Osteoblast (primary cell): ENCODE results near the gene SEC14L3. TPM values are rescaled to one million over a fixed set of nuclear protein-coding genes. Genes with fewer than 3 reads are reported as not detected.

Source experiments
- DNase-seq: peaks from one replicate; pipeline ENCODE4 v3.0.0; 2011; ENCODE audit warnings: low spot score, mixed read lengths; ENCODE audit not compliant: insufficient read length; ENCODE audit errors: missing footprints
- H2AFZ ChIP-seq: 2 replicates; pipeline ENCODE4 v1.6.0; 2011; ENCODE audit warnings: mild to moderate bottlenecking, low read length
- H3K27ac ChIP-seq: 2 replicates; pipeline ENCODE4 v1.5.1; 2011; ENCODE audit warnings: mild to moderate bottlenecking, low read depth, low read length, moderate library complexity
- H3K27me3 ChIP-seq: 2 replicates; pipeline ENCODE4 v1.6.0; 2012; ENCODE audit warnings: mild to moderate bottlenecking, control low read depth, inconsistent platforms, low read length, moderate library complexity; ENCODE audit not compliant: insufficient read depth
- H3K36me3 ChIP-seq: 2 replicates; pipeline ENCODE4 v1.5.1; 2011; ENCODE audit warnings: mild to moderate bottlenecking, low read length, control low read depth, moderate library complexity; ENCODE audit not compliant: insufficient read depth
- H3K4me1 ChIP-seq: 2 replicates; pipeline ENCODE4 v1.5.1; 2011; ENCODE audit warnings: mild to moderate bottlenecking, low read length, control low read depth, moderate library complexity; ENCODE audit not compliant: insufficient read depth
- H3K4me2 ChIP-seq: 2 replicates; pipeline ENCODE4 v1.6.0; 2011; ENCODE audit warnings: mild to moderate bottlenecking, low read length; ENCODE audit not compliant: insufficient read depth
- H3K4me3 ChIP-seq: fragments of 200-600 bp; sonication (generic); 3 replicates; pipeline ENCODE4 v1.5.1; 2012; ENCODE audit warnings: mild to moderate bottlenecking, low read length, inconsistent platforms; ENCODE audit not compliant: insufficient read depth
- H3K79me2 ChIP-seq: 2 replicates; pipeline ENCODE4 v1.6.0; 2012; ENCODE audit warnings: mild to moderate bottlenecking, low read length, control low read depth, inconsistent platforms; ENCODE audit not compliant: insufficient read depth
- H3K9me3 ChIP-seq: 2 replicates; pipeline ENCODE4 v1.5.1; 2011; ENCODE audit warnings: low read depth, low read length, control low read depth
- H4K20me1 ChIP-seq: 2 replicates; pipeline ENCODE4 v1.6.0; 2012; ENCODE audit warnings: mild to moderate bottlenecking, low read length, control low read depth; ENCODE audit not compliant: insufficient read depth
- total RNA-seq: library from RNA; depleted of rRNA; stranded (reverse); fragments of >200 nt; gene quantifications from 2 replicates; pipeline ENCODE4 v1.2.3, GENCODE V29; 2012
- TF ChIP-seq, protein P1 (sequence below): IDR thresholded peaks from 2 replicates; pipeline ENCODE4 v1.5.1; 2011; ENCODE audit warnings: mild to moderate bottlenecking, low read depth, low read length, moderate library complexity; ENCODE audit errors: extremely low read depth

The SEC14L3 gene
- total RNA-seq, 1 donor: not detected

DNA sequence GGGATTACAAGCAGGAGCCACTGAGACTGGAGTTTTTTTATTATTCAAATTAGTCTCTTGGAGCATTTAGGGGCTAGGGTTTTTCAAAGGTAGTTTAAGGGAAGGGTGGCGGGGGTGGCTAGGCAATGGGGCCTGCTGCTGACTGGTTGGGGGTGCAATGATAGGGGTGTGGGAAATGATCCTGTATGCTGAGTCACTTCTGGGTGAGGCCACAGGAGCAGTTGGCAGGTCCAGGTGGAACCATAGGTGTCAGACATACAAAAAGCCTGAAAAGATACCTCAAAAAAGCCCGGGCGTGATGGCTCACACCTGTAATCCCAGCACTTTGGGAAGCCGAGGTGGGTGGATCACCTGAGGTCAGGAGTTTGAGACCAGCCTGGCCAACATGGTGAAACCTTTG, 32.6 kb downstream of the SEC14L3 start:
- Histone ChIP-seq H3K27ac (no peak overlapping the region), H3K9me3 (no peaks in the 10 kb centered on the region), H2AFZ (no peak overlapping the region), H4K20me1 (no peaks in the 10 kb centered on the region), H3K36me3 (no peaks in the 10 kb centered on the region), H3K79me2 (no peaks in the 10 kb centered on the region), H3K4me3 (no peak overlapping the region), H3K27me3 (peaks cover 10% of the 10 kb centered on the region), H3K4me1 (peaks cover 14% of the 10 kb centered on the region), H3K4me2 (no peak overlapping the region)
- TF ChIP-seq, protein P1, sequence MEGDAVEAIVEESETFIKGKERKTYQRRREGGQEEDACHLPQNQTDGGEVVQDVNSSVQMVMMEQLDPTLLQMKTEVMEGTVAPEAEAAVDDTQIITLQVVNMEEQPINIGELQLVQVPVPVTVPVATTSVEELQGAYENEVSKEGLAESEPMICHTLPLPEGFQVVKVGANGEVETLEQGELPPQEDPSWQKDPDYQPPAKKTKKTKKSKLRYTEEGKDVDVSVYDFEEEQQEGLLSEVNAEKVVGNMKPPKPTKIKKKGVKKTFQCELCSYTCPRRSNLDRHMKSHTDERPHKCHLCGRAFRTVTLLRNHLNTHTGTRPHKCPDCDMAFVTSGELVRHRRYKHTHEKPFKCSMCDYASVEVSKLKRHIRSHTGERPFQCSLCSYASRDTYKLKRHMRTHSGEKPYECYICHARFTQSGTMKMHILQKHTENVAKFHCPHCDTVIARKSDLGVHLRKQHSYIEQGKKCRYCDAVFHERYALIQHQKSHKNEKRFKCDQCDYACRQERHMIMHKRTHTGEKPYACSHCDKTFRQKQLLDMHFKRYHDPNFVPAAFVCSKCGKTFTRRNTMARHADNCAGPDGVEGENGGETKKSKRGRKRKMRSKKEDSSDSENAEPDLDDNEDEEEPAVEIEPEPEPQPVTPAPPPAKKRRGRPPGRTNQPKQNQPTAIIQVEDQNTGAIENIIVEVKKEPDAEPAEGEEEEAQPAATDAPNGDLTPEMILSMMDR: no peak
- no peak for DNase-seq

DNA sequence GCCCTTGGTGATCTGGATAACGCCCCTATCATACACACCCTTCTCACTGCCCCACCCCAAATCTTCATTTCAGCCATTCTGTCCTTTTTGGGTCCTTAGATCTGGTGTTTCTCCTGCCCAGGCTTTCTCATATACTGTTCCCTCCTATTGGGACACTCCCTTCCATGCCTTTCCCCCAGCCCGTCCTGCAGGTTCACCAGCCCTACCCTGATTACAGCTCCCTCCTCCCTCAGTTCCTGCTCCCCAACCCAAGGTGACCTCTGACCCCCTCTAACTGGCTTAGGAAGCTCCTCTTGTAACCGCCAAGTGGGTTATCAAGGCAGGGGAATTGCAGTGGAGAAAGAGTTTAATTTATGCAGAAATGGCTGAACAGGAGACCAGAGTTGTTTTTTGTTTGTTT, 33.3 kb downstream of the SEC14L3 start:
- Histone ChIP-seq H3K4me2 (no peak overlapping the region), H4K20me1 (no peaks in the 10 kb centered on the region), H3K4me3 (no peak overlapping the region), H3K27ac (no peak overlapping the region), H2AFZ (no peak overlapping the region), H3K36me3 (no peaks in the 10 kb centered on the region), H3K9me3 (no peaks in the 10 kb centered on the region), H3K79me2 (no peaks in the 10 kb centered on the region), H3K27me3 (peaks cover 10% of the 10 kb centered on the region), H3K4me1 (peaks cover 14% of the 10 kb centered on the region)
- no peak for DNase-seq
- TF ChIP-seq, protein P1: no peak

DNA sequence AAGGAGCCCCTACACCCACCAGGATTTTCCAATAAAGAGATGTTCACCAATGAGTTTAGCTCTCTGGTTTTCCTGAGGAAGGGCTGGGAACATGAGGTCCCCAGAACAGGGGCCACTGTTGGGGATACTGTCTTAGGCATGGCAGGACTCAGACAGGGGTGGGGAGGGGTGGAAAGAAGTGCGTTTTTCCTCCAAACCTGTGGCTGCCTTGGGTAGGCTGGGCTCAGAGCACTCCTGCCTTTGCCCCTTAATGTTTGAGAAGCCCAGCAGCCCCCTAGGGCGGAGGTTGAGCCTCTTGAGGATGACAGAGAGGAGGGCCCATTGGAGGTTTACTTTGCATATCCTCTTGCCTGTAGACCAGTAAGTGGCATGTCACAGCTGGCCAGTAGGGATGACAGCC, 35.6 kb downstream of the SEC14L3 start:
- H3K27ac ChIP-seq: no peak overlapping the region
- H3K27me3 ChIP-seq: peaks cover 8% of the 10 kb centered on the region
- H3K36me3 ChIP-seq: no peaks in the 10 kb centered on the region
- TF ChIP-seq, protein P1: no peak
- no peak overlapping the region for H3K4me3 ChIP-seq
- H3K9me3 ChIP-seq: no peaks in the 10 kb centered on the region
- H3K79me2 ChIP-seq: no peaks in the 10 kb centered on the region
- DNase-seq: no peak
- H4K20me1 ChIP-seq: no peaks in the 10 kb centered on the region
- H3K4me1 ChIP-seq: no peaks in the 10 kb centered on the region
- no peak overlapping the region for H2AFZ ChIP-seq
- H3K4me2 ChIP-seq: no peak overlapping the region

DNA sequence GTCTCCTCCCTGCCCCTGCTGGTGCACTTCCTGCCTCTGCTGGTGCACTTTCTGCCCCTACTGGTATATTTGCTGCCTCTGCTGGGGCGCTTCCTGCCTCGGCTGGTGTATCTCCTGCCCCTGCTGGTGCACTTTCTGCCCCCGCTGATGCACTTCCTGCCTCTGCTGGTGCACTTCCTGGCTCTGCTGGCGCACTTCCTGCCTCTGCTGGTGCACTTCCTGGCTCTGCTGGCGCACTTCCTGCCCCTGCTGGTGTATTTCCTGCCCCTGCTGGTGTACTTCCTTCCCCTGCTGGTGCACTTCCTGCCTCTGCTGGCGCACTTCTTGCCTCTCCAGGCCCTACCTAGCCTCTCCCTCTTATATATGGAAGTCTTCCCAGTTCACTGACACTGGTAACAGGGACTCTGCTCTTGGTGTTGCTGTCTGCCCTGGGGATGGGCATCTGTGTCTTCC, 36.1 kb downstream of the SEC14L3 start:
- Histone ChIP-seq H3K4me2 (no peak overlapping the region), H3K27ac (no peak overlapping the region), H3K79me2 (no peaks in the 10 kb centered on the region), H3K27me3 (peaks cover 4% of the 10 kb centered on the region), H3K4me3 (no peak overlapping the region), H4K20me1 (no peaks in the 10 kb centered on the region), H3K36me3 (no peaks in the 10 kb centered on the region), H3K4me1 (no peaks in the 10 kb centered on the region), H3K9me3 (no peaks in the 10 kb centered on the region), H2AFZ (peak overlapping the region; percentile 39)
- TF ChIP-seq, protein P1: no peak
- no peak for DNase-seq
